ENCODE results near the gene DNAH11.
"Not testable (repeated sequence)": the region's sequence is repeated elsewhere in the genome, so short reads cannot be mapped to it uniquely, and the experiment has no call there.

DNAH11 gene

GRCh38 chr7:21891291-21891690 lies 348.5 kb downstream of the DNAH11 start:
- no peak for DNase-seq

GRCh38 chr7:21893401-21893800 lies 350.6 kb downstream of the DNAH11 start:
- DNase-seq: no peak

GRCh38 chr7:21898265-21898930 lies 355.6 kb downstream of the DNAH11 start:
- DNase-seq: no peak

GRCh38 chr7:21902240-21902639 lies 359.4 kb downstream of the DNAH11 start:
- DNase-seq: no peak

GRCh38 chr7:21903020-21903786 lies 360.4 kb downstream of the DNAH11 start:
- no peak for DNase-seq

- DNase-seq: no peak
Measured at GRCh38 chr7:21908746-21909145, 365.9 kb downstream of the DNAH11 start.

GRCh38 chr7:21910253-21910652 lies 367.4 kb downstream of the DNAH11 start:
- no peak for DNase-seq

- DNase-seq: no peak
Measured at GRCh38 chr7:21911341-21911875, 368.6 kb downstream of the DNAH11 start.

GRCh38 chr7:21912305-21912704 lies 369.5 kb downstream of the DNAH11 start:
- no peak for DNase-seq

- DNase-seq: no peak
Measured at GRCh38 chr7:21912931-21913780, 370.3 kb downstream of the DNAH11 start.

GRCh38 chr7:21914671-21915070 lies 371.8 kb downstream of the DNAH11 start:
- no peak for DNase-seq

GRCh38 chr7:21915140-21915539 lies 372.3 kb downstream of the DNAH11 start:
- no peak for DNase-seq

- DNase-seq: no peak
Measured at GRCh38 chr7:21916176-21916575, 373.3 kb downstream of the DNAH11 start.

- no peak for DNase-seq
Measured at GRCh38 chr7:21916629-21917028, 373.8 kb downstream of the DNAH11 start.

GRCh38 chr7:21918216-21918615 lies 375.4 kb downstream of the DNAH11 start:
- no peak for DNase-seq

GRCh38 chr7:21920936-21921335 lies 378.1 kb downstream of the DNAH11 start:
- DNase-seq: no peak

- no peak for DNase-seq
Measured at GRCh38 chr7:21922605-21923004, 379.8 kb downstream of the DNAH11 start.

- DNase-seq: peak; percentile 96
Measured at GRCh38 chr7:21923658-21924057, 380.8 kb downstream of the DNAH11 start.

GRCh38 chr7:21926448-21926847 lies 383.6 kb downstream of the DNAH11 start:
- DNase-seq: no peak

- no peak for DNase-seq
Measured at GRCh38 chr7:21927693-21928092, 384.9 kb downstream of the DNAH11 start.

- not testable (repeated sequence) for DNase-seq
Measured at GRCh38 chr7:21933293-21933692, 390.5 kb downstream of the DNAH11 start.

- no peak for DNase-seq
Measured at GRCh38 chr7:21934808-21935207, 392.0 kb downstream of the DNAH11 start.

GRCh38 chr7:21938463-21938862 lies 395.6 kb downstream of the DNAH11 start:
- DNase-seq: no peak
